Lower leg skin (tissue), 4 donors: ENCODE results near the gene LAD1. TPM values are rescaled to one million over a fixed set of nuclear protein-coding genes. Genes with fewer than 3 reads are reported as not detected.

ENCODE experiments used
- DNase-seq, 2 donors: peaks; one replicate each; pipeline ENCODE4 v3.0.0-alpha.2; 2019; ENCODE audit warnings: low spot score in 2 of 2
- H3K4me3 ChIP-seq: fragments of 200-600 bp; sonication (generic); 2 replicates; pipeline ENCODE4 v1.5.1; 2017; ENCODE audit warnings: mild to moderate bottlenecking, low read depth; ENCODE audit not compliant: poor library complexity, severe bottlenecking
- CTCF ChIP-seq, 3 donors: fragments of 450-650 bp; IDR thresholded peaks; one replicate each; pipeline ENCODE4 v1.5.1; 2016; ENCODE audit warnings: antibody characterized with exemption in 3 of 3, mild to moderate bottlenecking in 3 of 3, moderate library complexity in 2 of 3
- POLR2A ChIP-seq, 2 donors: fragments of 450-650 bp; IDR thresholded peaks; one replicate each; pipeline ENCODE4 v1.6.1; 2016 to 2017; ENCODE audit warnings: antibody characterized with exemption in 2 of 2, mild to moderate bottlenecking in 1 of 2, moderate library complexity in 1 of 2
- WGBS, 2 donors: methylation state at CpG; one replicate each; pipeline ENCODE4 v1.1.5; 2018; 5-methylcytosine and 5-hydroxymethylcytosine counted together
- intact Hi-C: fragments of 100-400 bp; cut with DNase I; formaldehyde crosslinking; loops from one replicate; pipeline ENCODE4 v1.15.0; 2023; ENCODE audit warnings: low total_unique reads
- total RNA-seq, 4 donors: library from RNA; depleted of rRNA; stranded (reverse); fragments of >200 nt; gene quantifications; one replicate each; pipeline ENCODE4 v1.1.0, GENCODE V29; 2016

Gene LAD1
- total RNA-seq, 4 donors from 2014 or later = 271 to 336 (median 291) TPM

- intact Hi-C loops = no loop called here
- WGBS, 2 donors = 90 to 92% methylated on average over 6 of the region's 6 CpGs
- no peak overlapping the region for H3K4me3 ChIP-seq
- no peak for TF ChIP-seq POLR2A (IDR thresholded peaks at IDR 0.05)
- no peak for TF ChIP-seq CTCF (IDR thresholded peaks at IDR 0.05)
- no peak for DNase-seq
These were observed 20.3 kb downstream of the LAD1 start for GRCh38 chr1:201378804-201379203.

- no peak for TF ChIP-seq POLR2A (IDR thresholded peaks at IDR 0.05)
- DNase-seq = no peak
- WGBS, 2 donors = 62 to 63% methylated on average over 8 to 9 of the region's 9 CpGs
- no peak within 1 kb of the TSS for H3K4me3 ChIP-seq
- intact Hi-C loops = no loop called here
These were observed 21.5 kb downstream of the LAD1 start, which contains the start of gene TNNT2 for GRCh38 chr1:201377611-201378092. TNNT2 (minus strand) TSS chr1:201377680; CDS start chr1:201373254, 4,426 bp downstream.

DNA sequence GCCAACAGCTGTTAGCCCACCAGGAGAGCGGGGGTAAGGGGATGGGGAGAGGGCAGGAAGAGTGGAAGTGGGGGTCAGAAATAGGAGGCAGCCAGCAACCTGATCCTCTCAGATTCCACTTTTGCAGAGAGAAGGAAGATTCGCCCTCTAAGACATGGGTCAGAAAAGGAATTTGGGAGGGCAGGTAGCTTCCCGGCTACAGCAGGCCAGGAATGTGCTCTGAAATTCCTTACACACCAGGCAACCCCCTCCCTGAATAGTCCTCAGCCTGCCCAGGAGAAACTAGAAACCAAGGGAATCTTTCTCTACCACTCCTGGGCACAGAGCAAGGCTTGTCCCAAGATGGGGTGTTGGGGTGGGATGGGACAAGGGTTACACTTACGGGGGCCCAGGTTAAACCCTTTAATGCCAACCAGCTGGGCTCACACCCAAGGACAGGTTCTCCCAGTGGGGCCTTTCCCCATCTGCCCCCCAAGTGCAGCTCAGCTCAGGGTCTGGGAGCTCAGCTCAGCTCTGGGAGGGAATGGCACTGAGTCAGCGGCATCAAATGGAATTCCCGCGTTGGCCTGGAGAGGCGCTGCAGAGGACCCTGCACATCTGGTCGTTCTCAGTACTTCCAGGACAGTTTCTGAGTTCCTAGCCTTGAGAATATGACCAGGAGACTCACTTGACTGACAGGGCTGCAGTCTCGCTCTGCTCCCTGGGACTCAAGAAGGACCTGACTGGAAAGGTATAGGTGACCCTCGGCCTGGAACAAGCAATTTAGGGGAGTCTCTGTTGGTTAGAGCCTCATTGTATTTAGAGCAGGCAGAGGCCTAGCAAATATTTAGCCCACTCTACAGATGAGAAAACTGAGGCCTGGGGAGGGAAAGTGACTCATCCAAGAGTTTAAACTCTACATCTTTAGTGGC is 22.4 kb downstream of the LAD1 start:
- no peak overlapping the region for H3K4me3 ChIP-seq
- no peak for DNase-seq
- intact Hi-C loops = no loop called here
- no peak for TF ChIP-seq CTCF (IDR thresholded peaks at IDR 0.05)
- no peak for TF ChIP-seq POLR2A (IDR thresholded peaks at IDR 0.05)
- WGBS, 2 donors = 40 to 46% methylated on average over 11 of the region's 11 CpGs

- no peak for DNase-seq
- H3K4me3 ChIP-seq = no peak overlapping the region
- WGBS, 2 donors = 34 to 47% methylated on average over 4 of the region's 4 CpGs
- intact Hi-C loops = no loop called here
- TF ChIP-seq POLR2A (IDR thresholded peaks at IDR 0.05) (no peak), CTCF (IDR thresholded peaks at IDR 0.05) (no peak)
These were observed 23.0 kb downstream of the LAD1 start for GRCh38 chr1:201376107-201376463.

DNA sequence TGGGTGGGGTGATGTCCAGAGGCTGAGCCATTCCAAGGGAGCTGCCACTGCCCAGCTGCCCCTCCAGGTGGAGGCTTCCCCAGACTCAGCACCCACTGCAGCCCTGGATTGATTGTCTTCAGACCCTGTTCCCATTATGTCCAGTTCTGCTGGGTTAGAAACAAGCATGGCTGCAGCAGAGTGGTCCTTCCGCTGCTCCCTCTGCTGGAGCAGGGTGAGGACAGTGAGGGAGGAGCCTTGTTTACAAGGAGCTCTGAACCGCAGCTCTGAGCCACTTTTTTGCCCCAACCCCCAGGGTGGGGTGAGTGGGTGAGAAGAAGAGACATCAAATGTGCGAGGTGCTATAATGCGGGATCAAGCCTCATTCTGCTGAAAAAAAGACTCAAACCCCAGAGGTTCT is 24.0 kb downstream of the LAD1 start:
- TF ChIP-seq POLR2A (IDR thresholded peaks at IDR 0.05) (no peak), CTCF (IDR thresholded peaks at IDR 0.05) (no peak)
- no peak overlapping the region for H3K4me3 ChIP-seq
- WGBS, 2 donors = 72 to 74% methylated on average over 4 of the region's 4 CpGs
- intact Hi-C loops = no loop called here
- no peak for DNase-seq

DNA sequence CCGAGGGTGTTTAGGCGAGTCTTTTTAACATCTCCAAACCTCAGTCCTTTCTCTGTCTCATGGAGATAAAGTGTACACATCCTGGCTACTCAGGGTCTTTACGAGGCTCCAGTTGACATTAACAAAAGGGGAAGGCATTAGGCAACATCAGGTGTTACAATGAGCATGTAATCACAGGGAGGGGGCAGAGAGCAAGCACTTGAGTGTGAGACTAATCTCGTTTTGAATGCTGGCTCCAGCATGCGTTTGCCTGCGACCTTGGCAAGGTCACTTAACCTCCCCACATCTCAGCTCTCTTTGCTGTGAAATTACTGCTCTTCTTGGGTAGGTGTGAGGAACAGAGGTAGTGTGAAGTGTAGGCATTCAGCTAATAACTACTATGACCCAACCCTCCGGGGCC is 24.8 kb downstream of the LAD1 start:
- H3K4me3 ChIP-seq = no peak overlapping the region
- DNase-seq = no peak
- TF ChIP-seq POLR2A (IDR thresholded peaks at IDR 0.05) = no peak
- 22% methylated on average over 7 of the region's 7 CpGs for WGBS, 2 donors
- intact Hi-C loops = no loop called here
